SW480 (cell line): ENCODE data around the gene POMT1.
"Not testable (repeated sequence)": the region's sequence is repeated elsewhere in the genome, so short reads cannot be mapped to it uniquely, and the experiment has no call there.

Experiments used
- DNase-seq: peaks from one replicate; pipeline ENCODE4 v3.0.0-alpha.2; 2016; ENCODE audit warnings: low spot score

The POMT1 gene

DNA sequence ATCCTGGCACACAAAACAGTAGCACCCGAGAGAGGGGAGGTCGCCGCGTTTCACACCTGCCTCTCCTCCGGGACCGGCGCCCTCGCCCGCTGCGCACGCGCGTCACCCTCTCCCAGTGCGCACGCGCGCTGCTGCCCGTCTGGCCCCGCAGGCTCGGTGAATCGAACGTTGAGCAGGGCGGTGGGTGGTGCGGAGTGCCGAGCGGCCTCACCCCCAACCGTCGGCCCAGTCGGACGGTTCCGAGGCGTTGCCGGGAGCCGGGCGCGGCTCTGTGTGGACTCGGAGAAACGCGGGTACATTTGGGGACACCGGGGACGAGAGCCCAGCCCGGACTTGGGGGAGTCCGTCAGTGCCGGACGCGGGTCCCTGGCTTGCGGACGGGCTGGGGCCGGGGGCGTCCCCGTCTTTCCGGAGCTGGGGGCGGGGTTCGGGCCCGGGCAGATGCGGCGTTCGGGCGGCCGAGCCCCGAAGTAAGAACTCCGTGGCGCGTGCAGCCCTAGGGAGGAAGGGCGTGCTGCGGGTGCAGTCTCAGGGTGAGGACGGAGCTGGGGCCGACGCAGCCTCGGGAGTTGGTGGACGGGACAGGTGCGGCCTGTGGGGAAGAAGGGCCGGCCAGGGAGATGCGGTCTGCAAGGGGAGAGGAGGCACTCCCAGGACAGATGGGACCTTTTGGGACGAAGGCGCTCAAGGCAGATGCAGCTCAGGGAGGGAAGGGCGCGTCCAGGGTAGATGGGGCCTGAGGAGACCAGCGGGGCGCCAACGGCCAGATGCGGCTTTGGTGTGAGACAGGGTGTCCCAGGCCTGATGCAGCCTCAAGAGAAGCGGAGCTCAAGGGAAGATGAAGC is at the start of gene POMT1:
POMT1 (plus strand) TSS at position 138 of the 845 bp plus-strand sequence. CDS start 1,301 bp downstream, outside the sequence.
- DNase-seq, result peak; percentile 83

DNA sequence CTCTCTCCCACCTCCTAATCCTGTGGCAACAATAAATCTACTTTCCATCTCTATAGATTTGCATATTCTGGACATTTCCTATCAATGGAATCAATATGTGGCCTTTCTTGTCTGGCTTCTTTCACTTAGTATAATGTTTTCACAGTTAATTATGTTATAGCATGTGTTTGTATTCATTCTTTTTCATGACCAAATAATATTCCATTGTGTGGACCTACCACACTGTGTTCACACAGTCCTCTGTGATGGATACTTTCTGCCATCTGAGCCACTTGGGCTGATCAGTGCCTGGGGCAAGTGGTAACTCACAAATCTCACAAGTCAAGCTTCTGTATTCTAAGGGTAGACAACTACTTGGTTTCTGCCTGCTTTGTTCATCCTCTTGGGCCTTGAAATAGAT is 48.7 kb upstream of the POMT1 start:
- DNase-seq, result no peak

- not testable (repeated sequence) for DNase-seq
Observed at GRCh38 chr9:131455655-131456054, 47.1 kb upstream of the POMT1 start.

DNA sequence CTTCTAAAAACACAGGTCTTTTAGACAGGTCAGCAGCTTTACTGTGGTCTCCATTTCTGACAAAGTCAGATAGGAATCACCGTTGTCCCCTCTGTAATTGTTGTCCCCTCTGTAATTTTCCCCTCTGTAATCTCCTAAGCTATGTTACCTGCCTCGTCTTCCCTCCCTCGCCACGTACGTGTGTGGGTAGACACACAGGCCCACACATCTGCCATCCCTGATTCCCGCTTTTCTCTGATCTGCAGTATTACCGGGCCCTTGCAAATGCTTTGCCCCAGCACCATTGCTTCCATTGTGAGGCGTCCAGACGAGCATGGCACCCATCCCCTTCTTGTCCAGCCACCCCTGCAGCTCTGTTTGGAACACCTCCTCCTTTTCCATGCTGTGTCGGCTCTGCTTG is 45.0 kb upstream of the POMT1 start:
- DNase-seq, result no peak

GRCh38 chr9:131459056-131459455 is 43.7 kb upstream of the POMT1 start:
- DNase-seq, result no peak

DNA sequence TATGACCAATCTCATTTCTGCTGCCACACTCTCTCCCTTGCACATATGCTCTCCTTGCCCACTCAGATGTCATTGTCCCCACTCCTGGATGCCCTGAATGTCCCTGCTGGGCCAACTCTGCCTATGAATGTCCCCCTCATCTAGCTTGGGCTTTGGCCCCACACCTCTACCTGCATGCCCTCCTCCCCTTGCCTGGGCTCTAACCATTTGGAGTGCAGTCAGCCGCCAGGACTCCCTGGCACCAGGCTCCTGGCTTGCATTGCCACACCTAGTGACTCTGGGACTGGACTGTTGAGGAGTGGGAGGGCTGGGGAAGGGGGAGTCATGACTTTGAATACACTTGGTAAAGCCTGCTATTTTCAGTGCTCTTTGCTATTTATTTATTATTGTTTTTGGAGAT is 41.6 kb upstream of the POMT1 start:
- DNase-seq, result no peak

DNA sequence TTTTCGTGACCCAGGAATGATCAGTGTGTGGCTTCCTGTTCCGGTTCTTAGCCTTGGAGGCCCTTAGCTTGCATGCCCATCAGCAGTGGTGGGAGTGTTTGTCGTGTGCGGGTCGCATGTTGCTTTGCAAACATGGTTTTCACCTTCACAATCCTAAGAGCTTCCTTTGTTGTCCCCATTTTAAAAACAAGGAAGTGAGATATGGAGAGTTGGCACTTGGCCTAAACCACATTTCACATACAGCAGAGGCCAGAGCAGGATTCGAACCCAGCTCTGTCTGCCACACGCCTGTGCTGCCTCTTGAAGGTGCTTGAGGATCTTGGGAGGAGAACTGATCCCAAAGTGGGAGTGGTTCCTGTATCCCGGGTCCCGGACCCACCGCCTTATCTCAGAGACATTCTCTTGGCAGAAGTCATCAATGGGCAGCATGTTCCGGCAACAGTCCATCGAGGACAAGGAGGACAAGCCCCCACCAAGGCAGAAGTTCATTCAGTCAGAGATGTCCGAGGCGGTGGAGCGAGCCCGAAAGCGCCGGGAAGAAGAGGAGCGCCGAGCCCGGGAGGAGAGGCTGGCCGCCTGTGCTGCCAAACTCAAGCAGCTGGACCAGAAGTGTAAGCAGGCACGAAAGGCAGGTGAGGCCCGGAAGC is 38.2 kb upstream of the POMT1 start:
- no peak for DNase-seq

DNA sequence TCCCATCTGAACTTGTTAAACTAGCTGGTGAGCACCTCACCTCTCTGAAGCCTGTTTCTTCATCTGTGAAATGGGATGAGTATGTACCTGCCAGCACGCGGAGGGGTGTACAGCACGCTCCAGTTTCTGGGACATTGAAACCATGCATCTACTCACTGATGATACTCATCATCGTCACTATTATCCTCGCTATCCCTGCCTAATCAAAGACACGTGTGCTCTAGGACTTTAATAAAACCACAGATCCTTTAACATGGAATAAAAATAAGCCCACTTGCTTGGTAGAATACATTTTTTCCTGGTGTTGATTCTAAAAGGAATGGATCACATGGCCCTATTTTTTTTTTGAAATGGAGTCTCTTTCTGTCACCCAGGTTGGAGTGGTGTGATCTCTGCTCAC is 37.3 kb upstream of the POMT1 start:
- DNase-seq, result no peak

- DNase-seq, result no peak
Observed at GRCh38 chr9:131467214-131467935, 35.3 kb upstream of the POMT1 start.

GRCh38 chr9:131468031-131468430 is 34.7 kb upstream of the POMT1 start:
- DNase-seq, result no peak

GRCh38 chr9:131469356-131469755 is 33.4 kb upstream of the POMT1 start:
- DNase-seq, result no peak

DNA sequence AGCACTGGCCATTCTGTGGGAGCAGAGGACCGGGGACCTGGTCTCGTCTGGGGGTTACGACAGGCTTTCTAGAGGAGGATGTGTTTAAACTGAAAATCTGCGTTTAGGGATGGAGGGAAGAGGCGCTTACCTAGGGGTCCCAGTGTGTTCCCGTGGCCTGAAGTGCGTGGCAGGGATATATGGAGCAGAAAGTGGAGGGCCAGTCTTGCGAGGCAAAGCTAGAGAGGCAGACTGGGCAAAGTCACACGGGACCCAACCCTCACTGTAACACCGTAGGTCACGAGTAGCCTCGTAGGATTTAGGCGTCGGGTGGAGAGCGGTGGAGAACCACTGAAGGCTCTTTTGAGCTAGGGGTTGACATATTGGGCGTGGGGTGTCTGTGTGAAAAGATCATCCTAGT is 32.8 kb upstream of the POMT1 start:
- no peak for DNase-seq

DNA sequence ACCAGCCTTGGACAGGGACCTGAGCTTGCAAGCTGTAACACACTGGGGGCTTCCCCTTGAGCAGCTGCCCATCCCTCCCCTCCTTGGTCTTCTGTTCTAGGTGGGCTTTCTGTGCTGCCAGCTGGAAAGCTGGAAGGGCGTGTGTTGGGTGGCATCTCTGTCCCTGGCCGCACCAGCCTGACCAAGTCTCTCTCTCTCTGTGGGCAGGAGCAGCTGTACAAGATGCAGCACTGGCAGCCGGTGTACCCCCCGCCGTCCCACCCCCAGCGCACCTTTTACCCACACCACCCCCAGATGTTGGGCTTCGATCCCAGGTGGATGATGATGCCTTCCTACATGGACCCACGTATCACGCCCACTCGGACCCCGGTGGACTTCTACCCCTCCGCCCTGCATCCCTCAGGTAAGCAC is 32.1 kb upstream of the POMT1 start:
- no peak for DNase-seq

- not testable (repeated sequence) for DNase-seq
Observed at GRCh38 chr9:131472085-131472484, 30.6 kb upstream of the POMT1 start.

GRCh38 chr9:131473198-131473885 is 29.4 kb upstream of the POMT1 start:
- no peak for DNase-seq

GRCh38 chr9:131473891-131474290 is 28.8 kb upstream of the POMT1 start:
- no peak for DNase-seq

GRCh38 chr9:131474711-131475110 is 28.0 kb upstream of the POMT1 start:
- DNase-seq, result no peak

- DNase-seq, result no peak
Observed at GRCh38 chr9:131475111-131475955, 27.4 kb upstream of the POMT1 start.

DNA sequence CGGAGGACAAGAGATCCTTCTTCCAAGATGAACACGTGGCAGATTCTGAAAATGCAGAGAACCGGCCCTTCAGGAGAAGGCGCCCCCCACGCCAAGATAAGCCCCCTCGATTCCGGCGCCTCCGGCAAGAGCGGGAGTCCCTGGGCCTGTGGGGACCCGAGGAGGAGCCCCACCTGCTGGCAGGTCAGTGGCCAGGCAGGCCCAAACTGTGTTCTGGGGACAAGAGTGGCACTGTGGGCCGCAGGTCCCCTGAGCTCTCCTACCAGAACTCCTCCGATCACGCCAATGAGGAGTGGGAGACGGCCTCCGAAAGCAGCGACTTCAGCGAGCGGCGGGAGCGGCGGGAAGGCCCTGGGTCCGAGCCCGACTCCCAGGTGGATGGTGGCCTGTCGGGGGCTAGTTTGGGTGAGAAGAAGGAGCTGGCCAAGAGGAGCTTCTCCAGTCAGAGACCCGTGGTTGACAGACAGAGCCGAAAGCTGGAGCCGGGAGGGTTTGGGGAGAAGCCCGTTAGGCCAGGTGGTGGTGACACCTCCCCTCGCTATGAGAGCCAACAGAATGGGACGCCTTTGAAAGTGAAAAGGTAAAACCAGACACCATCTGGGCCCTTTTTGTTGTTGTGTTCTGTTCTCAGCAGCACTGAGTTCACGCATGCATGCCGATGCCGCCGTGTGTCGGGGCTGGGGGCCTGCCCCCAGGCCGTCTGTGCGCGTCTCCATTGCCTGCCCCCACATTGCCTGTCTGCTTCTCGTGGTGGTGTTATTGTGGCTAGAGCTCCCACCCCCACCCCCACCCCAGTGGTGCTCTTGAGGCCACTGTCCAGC is 26.6 kb upstream of the POMT1 start:
- DNase-seq, result no peak

DNA sequence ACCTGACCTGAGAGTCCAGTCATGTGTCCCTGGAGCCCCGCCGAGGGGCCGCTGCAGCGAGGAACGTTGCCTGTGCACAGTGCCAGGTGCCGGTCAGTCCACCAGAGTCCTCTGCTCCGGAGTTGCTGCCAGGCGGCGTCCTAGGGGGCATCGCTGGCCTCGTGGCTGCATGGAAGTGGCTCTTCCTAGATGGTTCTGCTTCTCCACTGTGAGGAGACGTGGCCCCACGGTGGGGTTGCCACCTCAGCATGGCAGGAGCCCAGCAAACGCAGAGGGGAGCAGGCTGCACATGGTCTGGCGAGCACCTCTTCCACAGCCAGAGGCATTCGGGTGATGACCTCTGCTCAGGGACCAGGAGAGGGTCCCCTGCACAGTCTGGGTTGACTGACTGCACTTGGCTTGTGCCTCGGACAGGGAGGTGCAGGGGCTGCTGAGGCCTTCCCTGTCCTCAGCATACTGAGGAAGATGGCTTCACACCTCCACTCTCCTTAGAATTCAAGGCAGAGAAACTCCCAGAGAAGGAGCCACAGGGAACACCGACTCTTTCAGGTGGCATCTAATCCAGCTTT is 25.9 kb upstream of the POMT1 start:
- DNase-seq, result no peak
